HEK293 (cell line): ENCODE data around the gene PSMD3.
"Not testable (repeated sequence)": the region's sequence is repeated elsewhere in the genome, so short reads cannot be mapped to it uniquely, and the experiment has no call there.

Experiments
- CTCF ChIA-PET: fragments of 350-600 bp; formaldehyde crosslinking; extraction: SDS; loops from one replicate; lab custom pipeline; 2021; ENCODE audit warnings: antibody characterized with exemption; lab: Yijun Ruan, JAX
- POLR2A ChIA-PET: fragments of 300-600 bp; formaldehyde crosslinking; extraction: SDS; loops from one replicate; lab custom pipeline; 2020; ENCODE audit warnings: antibody characterized with exemption, inconsistent platforms; lab: Yijun Ruan, JAX
- H3K27ac ChIP-seq: fragments of 200-500 bp; sonication (Bioruptor generic); 2 replicates; pipeline ENCODE4 v1.5.1; 2014; ENCODE audit warnings: low read depth, low read length, control low read depth, inconsistent platforms; ENCODE audit errors: extremely low read depth
- H3K36me3 ChIP-seq, 2 experiments: fragments of 200-500 bp in 1 of 2; sonication (Bioruptor generic) in 1 of 2; 1 replicate in 1 of 2; 2 replicates in 1 of 2; pipeline ENCODE4 v1.5.1; 2014 to 2017; ENCODE audit warnings: inconsistent platforms in 2 of 2, low read length in 2 of 2; ENCODE audit not compliant: control insufficient read depth in 2 of 2, insufficient read depth in 1 of 2
- H3K4me1 ChIP-seq: fragments of 200-500 bp; sonication (Bioruptor generic); 2 replicates; pipeline ENCODE4 v1.5.1; 2014; ENCODE audit warnings: mild to moderate bottlenecking, low read length, inconsistent platforms; ENCODE audit not compliant: control insufficient read depth, insufficient read depth
- H3K4me3 ChIP-seq: 2 replicates; pipeline ENCODE4 v1.5.1; 2011; ENCODE audit warnings: low read depth, mild to moderate bottlenecking, control low read depth, low read length, moderate library complexity
- H3K9me3 ChIP-seq: fragments of 200-500 bp; sonication (Bioruptor generic); 2 replicates; pipeline ENCODE4 v1.5.1; 2014; ENCODE audit warnings: low read depth, low read length, inconsistent platforms; ENCODE audit not compliant: control insufficient read depth, insufficient read depth
- PRDM1 ChIP-seq: fragments of 450-650 bp; formaldehyde crosslinking; IDR thresholded peaks from 2 replicates; pipeline ENCODE4; 2016; ENCODE audit warnings: missing biosample characterization, missing genetic modification characterization
- ZBTB11 ChIP-seq: fragments of 450-650 bp; formaldehyde crosslinking; conservative IDR thresholded peaks from 2 replicates; pipeline ENCODE4 v1.5.1; 2016; ENCODE audit warnings: low read depth, missing biosample characterization, missing genetic modification characterization
- ZBTB8A ChIP-seq: fragments of 450-650 bp; formaldehyde crosslinking; IDR thresholded peaks from 2 replicates; pipeline ENCODE4 v1.5.1; 2016; ENCODE audit warnings: missing biosample characterization, missing genetic modification characterization
- ZNF202 ChIP-seq: fragments of 450-650 bp; formaldehyde crosslinking; IDR thresholded peaks from 2 replicates; pipeline ENCODE4 v1.5.1; 2016; ENCODE audit warnings: missing biosample characterization, missing genetic modification characterization, borderline replicate concordance
- ZNF266 ChIP-seq: fragments of 450-650 bp; formaldehyde crosslinking; IDR thresholded peaks from 2 replicates; pipeline ENCODE4 v1.5.1; 2016; ENCODE audit warnings: missing biosample characterization, missing genetic modification characterization, low read depth
- ZNF394 ChIP-seq: fragments of 450-650 bp; formaldehyde crosslinking; IDR thresholded peaks from 2 replicates; pipeline ENCODE4 v1.5.1; 2016; ENCODE audit warnings: missing biosample characterization, missing genetic modification characterization, mild to moderate bottlenecking, moderate library complexity, borderline replicate concordance
- ZNF426 ChIP-seq: fragments of 450-650 bp; formaldehyde crosslinking; IDR thresholded peaks from 2 replicates; pipeline ENCODE4 v1.5.1; 2017; ENCODE audit warnings: missing biosample characterization, missing genetic modification characterization, mild to moderate bottlenecking, inconsistent platforms, moderate library complexity
- ZNF433 ChIP-seq: fragments of 450-650 bp; formaldehyde crosslinking; IDR thresholded peaks from 2 replicates; pipeline ENCODE4 v1.5.1; 2016; ENCODE audit warnings: missing biosample characterization, missing genetic modification characterization, low read depth
- ZNF518A ChIP-seq: fragments of 450-650 bp; formaldehyde crosslinking; conservative IDR thresholded peaks from 2 replicates; pipeline ENCODE4 v1.5.1; 2016; ENCODE audit warnings: low read depth, missing biosample characterization, missing genetic modification characterization
- ZNF555 ChIP-seq: fragments of 450-650 bp; formaldehyde crosslinking; conservative IDR thresholded peaks from 2 replicates; pipeline ENCODE4 v1.5.1; 2017; ENCODE audit warnings: missing biosample characterization, mild to moderate bottlenecking, missing genetic modification characterization, inconsistent platforms
- ZNF560 ChIP-seq: fragments of 450-650 bp; formaldehyde crosslinking; IDR thresholded peaks from 2 replicates; pipeline ENCODE4 v1.5.1; 2017; ENCODE audit warnings: missing biosample characterization, missing genetic modification characterization, borderline replicate concordance
- ZNF623 ChIP-seq: fragments of 450-650 bp; formaldehyde crosslinking; IDR thresholded peaks from 2 replicates; pipeline ENCODE4 v1.5.1; 2016; ENCODE audit warnings: missing biosample characterization, missing genetic modification characterization
- TF ChIP-seq, protein P1 (sequence below): fragments of 450-650 bp; formaldehyde crosslinking; IDR thresholded peaks from 2 replicates; pipeline ENCODE4 v1.5.1; 2016; ENCODE audit warnings: missing biosample characterization, missing genetic modification characterization

The PSMD3 gene

GRCh38 chr17:40000161-40000560 lies 19.6 kb downstream of the PSMD3 start:
- Histone ChIP-seq H3K27ac (no peak overlapping the region), H3K4me3 (no peak overlapping the region), H3K4me1 (no peaks in the 10 kb centered on the region), H3K9me3 (no peaks in the 10 kb centered on the region; the same call in 1 of the 2 replicates), H3K36me3 (peaks cover 15 to 34% of the 10 kb centered on the region in 2 experiments)
- ChIA-PET POLR2A (no interaction called here), CTCF (interaction anchor here (0.6 to 2.1 kb wide), 5 partner anchors 13 to 150 kb away, joined by 3 to 8 read pairs (median 3); partner anchors contain the start of gene PSMD3)
- TF ChIP-seq, protein P1, sequence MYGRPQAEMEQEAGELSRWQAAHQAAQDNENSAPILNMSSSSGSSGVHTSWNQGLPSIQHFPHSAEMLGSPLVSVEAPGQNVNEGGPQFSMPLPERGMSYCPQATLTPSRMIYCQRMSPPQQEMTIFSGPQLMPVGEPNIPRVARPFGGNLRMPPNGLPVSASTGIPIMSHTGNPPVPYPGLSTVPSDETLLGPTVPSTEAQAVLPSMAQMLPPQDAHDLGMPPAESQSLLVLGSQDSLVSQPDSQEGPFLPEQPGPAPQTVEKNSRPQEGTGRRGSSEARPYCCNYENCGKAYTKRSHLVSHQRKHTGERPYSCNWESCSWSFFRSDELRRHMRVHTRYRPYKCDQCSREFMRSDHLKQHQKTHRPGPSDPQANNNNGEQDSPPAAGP (tag by site-specific recombination) = no peak
- peak; percentile 81 for TF ChIP-seq PRDM1
- peak; percentile 45; the same call in 1 of the 2 replicates for TF ChIP-seq ZNF394

GRCh38 chr17:40001335-40001734 lies 20.7 kb downstream of the PSMD3 start:
- H3K4me3 ChIP-seq, H3K9me3 ChIP-seq, H3K4me1 ChIP-seq, H3K27ac ChIP-seq, POLR2A ChIA-PET: not testable (repeated sequence)
- H3K36me3 ChIP-seq = peaks cover 5 to 22% of the 10 kb centered on the region in 2 experiments; a peak in 2 of 3 replicates
- CTCF ChIA-PET = interaction anchor here (1.3 to 2.1 kb wide), 2 partner anchors 12 to 26 kb away, joined by 4 to 8 read pairs; no protein-coding TSS in a partner anchor
- 0 out of 2 replicates have a peak, but pooled peaks have one; percentile 20 for TF ChIP-seq ZNF433
- TF ChIP-seq ZNF266 = 0 out of 2 replicates have a peak, but pooled peaks have one; percentile 30
- peak; percentile 71; the same call in 1 of the 2 replicates for TF ChIP-seq ZNF518A (tag by site-specific recombination)
- peak; percentile 47; the same call in 1 of the 2 replicates for TF ChIP-seq ZNF560
- TF ChIP-seq ZNF426 (tag by site-specific recombination) = peak; percentile 59
- TF ChIP-seq ZNF555 (tag by site-specific recombination) = peak; percentile 30
- TF ChIP-seq ZBTB8A (tag by site-specific recombination) = peak; percentile 43; the same call in 1 of the 2 replicates
- peak; percentile 81; the same call in 1 of the 2 replicates for TF ChIP-seq ZNF202 (tag by site-specific recombination)
- TF ChIP-seq ZNF623 (tag by site-specific recombination) = peak; percentile 64
- TF ChIP-seq ZNF394 = peak; percentile 66
- peak; percentile 51; the same call in 1 of the 2 replicates for TF ChIP-seq ZBTB11 (tag by site-specific recombination)
